ENCODE results near the gene KCNQ5.

KCNQ5 gene

DNA sequence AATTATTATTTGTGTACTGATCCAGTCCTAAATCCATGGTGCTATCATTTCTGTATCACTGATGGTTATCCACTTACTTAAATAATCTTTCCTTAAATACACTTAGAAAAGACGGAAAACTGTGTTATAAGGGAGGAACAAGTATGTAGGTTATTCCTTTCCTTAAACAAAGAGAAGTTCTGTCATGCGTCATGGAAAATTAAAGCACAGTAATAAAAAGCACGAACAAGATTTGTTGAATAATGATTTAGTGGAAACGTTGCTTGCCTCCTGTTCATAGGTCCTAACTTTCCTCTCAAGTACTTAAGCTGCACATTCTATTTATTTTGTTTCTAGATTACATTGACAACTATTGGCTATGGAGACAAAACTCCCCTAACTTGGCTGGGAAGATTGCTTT is 483.1 kb downstream of the KCNQ5 start:
- Histone ChIP-seq H3K36me3 (ENCODE audit: control insufficient read depth, insufficient read depth, low read length, severe bottlenecking) (no peaks in the 10 kb centered on the region), H3K4me1 (ENCODE audit: control insufficient read depth, insufficient read depth, low read length) (no peaks in the 10 kb centered on the region), H3K9me3 (ENCODE audit: control insufficient read depth, low read length) (peaks cover under 1% of the 10 kb centered on the region), H3K9ac (ENCODE audit: low read length) (no peak overlapping the region), H3K4me3 (ENCODE audit: low read length) (no peak overlapping the region), H3K27me3 (replicated peaks; ENCODE audit: control insufficient read depth, insufficient read depth, low read length) (peaks cover 2% of the 10 kb centered on the region)
- DNase-seq (ENCODE audit: low read depth): no peak

DNA sequence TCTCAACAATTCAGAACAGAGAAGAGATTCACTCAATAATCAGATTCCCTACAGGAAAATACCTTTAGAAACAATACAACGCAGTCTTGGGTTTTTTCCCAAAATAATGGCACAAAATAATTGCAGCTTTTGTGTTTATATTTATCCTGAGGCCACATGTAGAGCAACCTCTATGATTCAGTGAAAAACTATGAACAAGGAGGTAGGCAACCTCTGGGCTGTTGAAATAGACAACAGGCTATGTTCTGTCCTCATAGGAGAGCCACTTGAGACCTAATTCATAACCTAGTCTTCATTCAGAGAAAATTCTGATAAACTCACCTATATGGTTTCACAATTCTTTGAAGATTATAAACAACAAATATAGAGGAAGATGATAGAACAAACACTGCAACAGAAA is 485.2 kb downstream of the KCNQ5 start:
- DNase-seq (ENCODE audit: low read depth): no peak
- Histone ChIP-seq H3K4me1 (ENCODE audit: control insufficient read depth, insufficient read depth, low read length) (no peaks in the 10 kb centered on the region), H3K36me3 (ENCODE audit: control insufficient read depth, insufficient read depth, low read length, severe bottlenecking) (no peaks in the 10 kb centered on the region), H3K9me3 (ENCODE audit: control insufficient read depth, low read length) (no peaks in the 10 kb centered on the region), H3K9ac (ENCODE audit: low read length) (no peak overlapping the region), H3K27me3 (replicated peaks; ENCODE audit: control insufficient read depth, insufficient read depth, low read length) (peaks cover 2% of the 10 kb centered on the region), H3K4me3 (ENCODE audit: low read length) (no peak overlapping the region)

DNA sequence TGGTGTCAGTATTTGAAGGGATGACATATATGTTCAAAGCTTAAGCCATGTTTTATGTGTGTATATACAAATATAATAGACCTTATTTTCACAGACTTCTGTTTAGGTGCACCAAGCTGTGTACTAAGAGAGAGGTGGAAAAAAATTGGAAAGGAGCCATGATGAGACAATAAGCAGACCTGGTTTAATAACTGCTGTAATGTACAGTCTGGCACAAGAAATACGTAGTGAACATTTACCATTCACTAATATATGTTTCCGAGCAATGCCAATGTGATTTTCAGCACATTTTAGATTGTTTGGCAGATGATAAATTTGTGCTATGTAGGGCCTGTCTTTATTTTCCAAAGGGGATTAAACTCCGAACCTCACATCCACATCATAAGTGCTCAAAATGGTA is 487.1 kb downstream of the KCNQ5 start:
- no peak overlapping the region for H3K9ac ChIP-seq (ENCODE audit: low read length)

DNA sequence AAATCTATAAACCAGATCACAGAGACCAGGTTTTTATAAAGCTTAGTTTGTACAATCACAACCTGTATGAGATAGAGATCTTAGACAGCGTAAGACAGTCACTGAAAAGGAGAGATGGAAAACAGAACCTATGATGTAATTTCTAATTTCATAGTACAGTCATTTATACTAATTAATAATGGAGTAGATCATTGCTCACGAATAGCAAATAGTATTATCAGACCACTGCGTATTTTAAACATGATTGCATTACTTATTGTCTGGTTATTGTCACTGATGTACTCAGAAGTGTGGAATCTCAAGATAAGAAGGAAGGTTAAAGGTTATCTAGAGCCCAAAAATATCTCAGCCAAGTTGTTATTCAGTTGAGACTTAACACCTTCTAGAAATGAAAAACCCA is 487.8 kb downstream of the KCNQ5 start:
- peaks cover 2% of the 10 kb centered on the region for H3K27me3 ChIP-seq (replicated peaks; ENCODE audit: control insufficient read depth, insufficient read depth, low read length)
- DNase-seq (ENCODE audit: low read depth): no peak
- H3K4me1 ChIP-seq (ENCODE audit: control insufficient read depth, insufficient read depth, low read length): no peaks in the 10 kb centered on the region
- H3K9me3 ChIP-seq (ENCODE audit: control insufficient read depth, low read length): no peaks in the 10 kb centered on the region
- no peaks in the 10 kb centered on the region for H3K36me3 ChIP-seq (ENCODE audit: control insufficient read depth, insufficient read depth, low read length, severe bottlenecking)
- H3K9ac ChIP-seq (ENCODE audit: low read length): no peak overlapping the region
- no peak overlapping the region for H3K4me3 ChIP-seq (ENCODE audit: low read length)

More for the DNA sequence above, 487.1 kb downstream of the KCNQ5 start:
- Histone ChIP-seq H3K4me1 (ENCODE audit: control insufficient read depth, insufficient read depth, low read length) (no peaks in the 10 kb centered on the region), H3K36me3 (ENCODE audit: control insufficient read depth, insufficient read depth, low read length, severe bottlenecking) (no peaks in the 10 kb centered on the region), H3K9me3 (ENCODE audit: control insufficient read depth, low read length) (no peaks in the 10 kb centered on the region), H3K27me3 (replicated peaks; ENCODE audit: control insufficient read depth, insufficient read depth, low read length) (peaks cover 2% of the 10 kb centered on the region), H3K4me3 (ENCODE audit: low read length) (no peak overlapping the region)
- no peak for DNase-seq (ENCODE audit: low read depth)

DNA sequence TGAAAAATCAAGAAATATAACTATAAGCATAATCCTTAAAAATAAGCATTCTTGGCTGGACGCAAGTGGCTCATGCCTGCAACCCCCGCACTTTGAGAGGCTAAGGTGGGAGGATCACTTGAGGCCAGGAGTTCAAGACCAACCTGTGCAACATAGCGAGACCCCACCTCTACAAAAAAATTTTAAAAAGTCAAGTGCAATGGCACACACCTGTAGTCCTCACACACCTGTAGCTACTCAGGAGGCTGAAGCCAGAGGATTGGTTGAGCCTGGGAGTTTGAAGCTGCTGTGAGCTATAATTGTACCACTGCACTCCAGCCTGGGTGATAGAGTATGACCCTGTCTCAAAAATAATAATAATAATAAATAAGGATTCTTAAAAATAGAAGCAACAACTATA is 494.5 kb downstream of the KCNQ5 start:
- Histone ChIP-seq H3K9me3 (ENCODE audit: control insufficient read depth, low read length) (no peaks in the 10 kb centered on the region), H3K9ac (ENCODE audit: low read length) (no peak overlapping the region), H3K4me1 (ENCODE audit: control insufficient read depth, insufficient read depth, low read length) (no peaks in the 10 kb centered on the region), H3K36me3 (ENCODE audit: control insufficient read depth, insufficient read depth, low read length, severe bottlenecking) (no peaks in the 10 kb centered on the region), H3K4me3 (ENCODE audit: low read length) (no peak overlapping the region), H3K27me3 (replicated peaks; ENCODE audit: control insufficient read depth, insufficient read depth, low read length) (peaks cover 5% of the 10 kb centered on the region)
- no peak for DNase-seq (ENCODE audit: low read depth)

DNA sequence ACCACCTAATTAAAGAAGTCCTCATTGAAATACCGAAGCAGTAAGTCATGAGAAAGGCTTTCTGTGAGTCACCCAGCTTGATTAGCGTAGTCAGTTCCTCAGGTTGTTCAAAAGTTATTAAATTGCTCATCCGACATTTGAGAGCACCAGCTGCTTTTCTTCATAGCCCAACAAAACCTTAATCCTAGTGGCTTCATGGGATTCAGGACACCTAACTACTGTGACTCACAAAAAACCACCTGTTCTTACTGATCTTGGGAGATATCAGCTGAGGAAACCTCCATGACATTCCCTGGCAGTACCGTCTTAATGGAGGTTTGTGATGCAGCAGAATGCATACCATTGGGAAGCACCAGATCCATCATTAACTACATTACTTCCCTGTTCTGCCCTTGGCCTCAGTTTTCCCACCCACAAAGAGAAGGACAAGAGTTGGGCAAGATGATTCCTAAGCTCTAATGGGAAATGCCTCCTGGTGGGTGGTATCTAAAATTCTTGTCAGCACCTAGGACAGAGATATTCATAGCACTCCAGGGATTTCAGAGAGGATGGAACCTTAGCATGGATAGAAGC is 499.6 kb downstream of the KCNQ5 start:
- no peak overlapping the region for H3K9ac ChIP-seq (ENCODE audit: low read length)
- DNase-seq (ENCODE audit: low read depth): peak; percentile 36
- no peaks in the 10 kb centered on the region for H3K36me3 ChIP-seq (ENCODE audit: control insufficient read depth, insufficient read depth, low read length, severe bottlenecking)
- H3K27me3 ChIP-seq (replicated peaks; ENCODE audit: control insufficient read depth, insufficient read depth, low read length): peaks cover 16% of the 10 kb centered on the region
- H3K4me1 ChIP-seq (ENCODE audit: control insufficient read depth, insufficient read depth, low read length): no peaks in the 10 kb centered on the region
- H3K9me3 ChIP-seq (ENCODE audit: control insufficient read depth, low read length): no peaks in the 10 kb centered on the region
- H3K4me3 ChIP-seq (ENCODE audit: low read length): no peak overlapping the region

DNA sequence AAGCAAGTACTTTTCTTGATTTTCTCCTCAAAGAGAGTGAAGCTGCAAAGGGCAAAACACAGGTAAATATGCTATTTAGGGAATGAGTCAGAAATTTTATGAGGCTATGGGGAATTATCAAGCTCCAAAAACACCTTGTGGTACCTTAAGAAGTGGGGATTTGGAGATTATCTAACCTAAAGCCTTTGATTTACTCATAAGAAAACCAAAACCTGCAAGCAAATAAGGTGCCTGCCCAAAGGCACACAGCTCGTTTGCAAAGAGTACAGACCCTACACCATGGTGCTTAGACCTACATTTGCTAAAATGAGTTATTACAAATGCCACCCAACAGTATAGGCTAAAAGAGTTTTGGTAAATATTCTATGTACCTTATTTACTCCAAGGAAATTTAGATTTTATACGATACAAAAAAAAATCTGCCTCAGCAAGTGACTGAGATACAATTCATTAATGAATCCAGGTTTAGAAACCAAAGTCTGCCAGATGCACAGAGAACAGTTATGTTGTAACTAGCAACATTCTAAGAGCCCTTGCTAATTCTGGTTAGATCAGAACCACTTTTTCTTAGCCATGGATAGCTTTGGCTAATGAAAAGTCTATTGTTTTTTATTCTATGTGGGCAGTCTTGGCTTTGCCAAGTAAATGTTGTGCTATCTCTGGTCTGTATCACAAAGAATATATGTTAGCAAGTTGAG is 501.9 kb downstream of the KCNQ5 start:
- Histone ChIP-seq H3K36me3 (ENCODE audit: control insufficient read depth, insufficient read depth, low read length, severe bottlenecking) (no peaks in the 10 kb centered on the region), H3K9me3 (ENCODE audit: control insufficient read depth, low read length) (no peaks in the 10 kb centered on the region), H3K4me3 (ENCODE audit: low read length) (no peak overlapping the region), H3K27me3 (replicated peaks; ENCODE audit: control insufficient read depth, insufficient read depth, low read length) (peaks cover 24% of the 10 kb centered on the region), H3K9ac (ENCODE audit: low read length) (no peak overlapping the region), H3K4me1 (ENCODE audit: control insufficient read depth, insufficient read depth, low read length) (no peaks in the 10 kb centered on the region)
- DNase-seq (ENCODE audit: low read depth): no peak

DNA sequence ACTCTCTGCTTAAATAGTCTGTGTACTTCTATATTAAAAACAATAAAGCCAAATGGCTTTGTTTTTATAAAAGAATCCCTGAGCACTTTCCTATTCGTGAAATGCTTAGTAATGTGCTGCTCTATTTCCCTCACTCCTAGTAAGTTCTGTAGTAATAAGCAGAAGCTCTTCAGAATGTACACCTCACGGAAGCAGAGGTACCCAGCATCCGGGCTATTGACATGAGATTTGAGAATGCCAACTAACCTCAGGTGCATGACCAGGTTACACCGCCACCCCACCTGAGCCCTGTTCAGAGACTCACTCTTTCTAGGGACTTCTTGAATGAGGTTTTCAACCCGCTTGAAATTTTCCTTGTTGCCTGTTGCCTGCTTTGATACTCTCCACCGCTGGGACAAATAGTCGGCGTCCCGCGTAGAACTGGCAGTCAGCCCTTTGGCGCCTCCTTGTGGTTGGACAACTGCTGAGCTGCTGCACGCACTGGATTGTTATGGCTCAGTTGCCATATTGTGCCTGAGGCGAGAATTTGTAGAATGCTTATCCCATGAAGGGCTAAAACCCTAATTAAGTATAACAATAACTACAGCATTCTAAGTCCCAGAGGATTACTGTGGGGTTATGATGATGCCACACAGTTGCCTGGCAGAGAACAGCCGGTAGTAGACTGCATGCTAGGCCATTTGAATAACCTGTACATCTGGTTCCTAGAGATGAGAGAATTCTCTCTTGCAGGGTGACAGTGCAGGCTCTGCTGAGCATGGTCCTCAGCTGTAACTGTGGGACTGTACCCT is 508.0 kb downstream of the KCNQ5 start:
- Histone ChIP-seq H3K4me3 (ENCODE audit: low read length) (no peak overlapping the region), H3K9me3 (ENCODE audit: control insufficient read depth, low read length) (no peaks in the 10 kb centered on the region), H3K4me1 (ENCODE audit: control insufficient read depth, insufficient read depth, low read length) (no peaks in the 10 kb centered on the region), H3K9ac (ENCODE audit: low read length) (no peak overlapping the region), H3K36me3 (ENCODE audit: control insufficient read depth, insufficient read depth, low read length, severe bottlenecking) (no peaks in the 10 kb centered on the region), H3K27me3 (replicated peaks; ENCODE audit: control insufficient read depth, insufficient read depth, low read length) (peaks cover 17% of the 10 kb centered on the region)
- DNase-seq (ENCODE audit: low read depth): peak; percentile 94

DNA sequence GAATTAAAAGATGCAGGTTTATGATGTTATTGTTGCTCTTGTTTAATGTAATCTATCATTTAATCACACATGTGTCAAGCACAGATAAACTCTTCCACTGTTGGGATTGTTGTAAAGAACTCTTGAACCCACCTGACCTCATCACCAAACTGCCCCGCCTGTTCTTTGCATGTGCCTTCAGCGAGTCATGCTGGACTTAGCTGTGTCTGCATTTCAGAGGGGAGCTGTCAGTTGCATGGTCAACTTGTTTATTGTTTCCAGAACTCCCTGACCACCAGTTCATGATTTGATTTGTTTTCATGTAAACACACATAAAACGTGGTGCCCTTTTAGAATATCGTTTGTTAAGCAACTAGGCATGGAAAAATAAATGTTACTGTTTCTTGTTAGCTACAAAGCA is 509.8 kb downstream of the KCNQ5 start:
- H3K9ac ChIP-seq (ENCODE audit: low read length): no peak overlapping the region
- H3K4me3 ChIP-seq (ENCODE audit: low read length): no peak overlapping the region
- no peaks in the 10 kb centered on the region for H3K4me1 ChIP-seq (ENCODE audit: control insufficient read depth, insufficient read depth, low read length)
- H3K36me3 ChIP-seq (ENCODE audit: control insufficient read depth, insufficient read depth, low read length, severe bottlenecking): no peaks in the 10 kb centered on the region
- peak; percentile 34 for DNase-seq (ENCODE audit: low read depth)
- peaks cover 4% of the 10 kb centered on the region for H3K9me3 ChIP-seq (ENCODE audit: control insufficient read depth, low read length)
- H3K27me3 ChIP-seq (replicated peaks; ENCODE audit: control insufficient read depth, insufficient read depth, low read length): peaks cover 18% of the 10 kb centered on the region

DNA sequence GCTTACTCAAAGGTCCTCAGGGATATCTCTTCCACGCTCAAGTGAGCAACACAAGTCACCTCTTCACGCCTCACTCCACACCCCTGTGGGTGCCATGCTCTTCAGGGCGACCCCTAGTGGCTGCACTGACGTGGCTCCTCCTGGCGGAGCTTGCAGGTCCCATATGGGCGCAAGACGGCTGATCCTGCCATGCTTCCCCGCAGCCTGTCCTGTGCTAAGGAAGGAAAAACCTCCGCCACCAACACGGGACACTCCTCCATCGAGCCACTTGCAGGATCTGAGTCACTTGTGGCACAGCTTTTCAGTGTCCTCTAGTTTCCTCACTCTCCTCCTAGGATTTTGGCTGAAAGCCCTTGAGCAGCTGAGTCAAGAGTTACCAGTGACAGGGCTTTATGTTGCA is 512.7 kb downstream of the KCNQ5 start:
- H3K36me3 ChIP-seq (ENCODE audit: control insufficient read depth, insufficient read depth, low read length, severe bottlenecking): no peaks in the 10 kb centered on the region
- H3K27me3 ChIP-seq (replicated peaks; ENCODE audit: control insufficient read depth, insufficient read depth, low read length): peaks cover 9% of the 10 kb centered on the region
- H3K9me3 ChIP-seq (ENCODE audit: control insufficient read depth, low read length): peaks cover 4% of the 10 kb centered on the region
- peak; percentile 20 for DNase-seq (ENCODE audit: low read depth)
- H3K4me1 ChIP-seq (ENCODE audit: control insufficient read depth, insufficient read depth, low read length): no peaks in the 10 kb centered on the region
- no peak overlapping the region for H3K4me3 ChIP-seq (ENCODE audit: low read length)
- H3K9ac ChIP-seq (ENCODE audit: low read length): no peak overlapping the region

DNA sequence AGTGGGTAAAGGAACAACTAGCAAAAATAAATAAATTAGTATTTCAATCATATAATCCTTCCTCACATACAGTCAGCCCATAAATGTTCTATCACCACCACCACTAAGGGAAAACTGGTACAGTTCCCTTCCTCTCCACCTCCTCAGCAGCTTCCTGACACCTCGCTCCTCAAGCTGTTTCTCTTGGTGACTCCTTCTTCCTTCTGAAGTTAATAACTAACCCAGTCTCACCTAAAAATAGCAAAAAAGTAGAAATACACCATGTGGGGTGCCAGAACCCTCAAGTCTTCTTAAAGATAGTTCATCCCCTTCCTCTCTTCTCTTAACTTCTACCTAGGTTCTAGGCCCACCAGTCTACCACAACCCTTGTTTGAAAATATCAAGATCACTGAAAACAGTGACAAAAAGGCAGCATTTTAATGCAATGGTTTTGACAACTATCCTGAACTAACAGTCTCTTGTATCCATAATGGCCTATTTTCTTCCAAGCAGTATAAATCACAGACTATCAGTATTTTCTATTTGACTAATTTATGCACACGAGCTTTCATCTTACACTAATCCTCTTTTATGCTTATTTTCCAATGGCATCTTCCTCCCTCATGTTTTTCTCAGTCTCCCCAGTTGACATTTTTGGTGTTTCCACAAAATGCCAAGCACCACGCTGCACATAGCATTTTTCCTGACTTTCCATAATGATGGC is 518.0 kb downstream of the KCNQ5 start:
- Histone ChIP-seq H3K27me3 (replicated peaks; ENCODE audit: control insufficient read depth, insufficient read depth, low read length) (peaks cover 24% of the 10 kb centered on the region), H3K4me3 (ENCODE audit: low read length) (no peak overlapping the region), H3K36me3 (ENCODE audit: control insufficient read depth, insufficient read depth, low read length, severe bottlenecking) (no peaks in the 10 kb centered on the region), H3K9me3 (ENCODE audit: control insufficient read depth, low read length) (peaks cover 4% of the 10 kb centered on the region), H3K4me1 (ENCODE audit: control insufficient read depth, insufficient read depth, low read length) (no peaks in the 10 kb centered on the region), H3K9ac (ENCODE audit: low read length) (no peak overlapping the region)
- no peak for DNase-seq (ENCODE audit: low read depth)

Data from adipocyte (in vitro differentiated cells).